Amniotic stem cell (primary cell): ENCODE measurements around the gene TP73.

ENCODE experiments used
- DNase-seq: peaks from one replicate; lab custom pipeline; 2025; lab: John Stamatoyannopoulos, UW

The TP73 gene

GRCh38 chr1:3651930-3652547 is at the start of gene TP73:
TP73 (plus strand) TSS chr1:3652516; CDS start chr1:3682366, 29,850 bp downstream.
- no peak for DNase-seq

- DNase-seq: no peak
Measured at GRCh38 chr1:3603156-3603555, 49.2 kb upstream of the TP73 start.

- no peak for DNase-seq
Measured at GRCh38 chr1:3603571-3604467, 48.5 kb upstream of the TP73 start.

GRCh38 chr1:3604468-3604974 is 47.8 kb upstream of the TP73 start:
- no peak for DNase-seq

GRCh38 chr1:3604997-3605823 is 47.1 kb upstream of the TP73 start:
- DNase-seq: no peak

- DNase-seq: no peak
Measured at GRCh38 chr1:3606779-3607702, 45.3 kb upstream of the TP73 start.

- no peak for DNase-seq
Measured at GRCh38 chr1:3607703-3608065, 44.6 kb upstream of the TP73 start.

GRCh38 chr1:3608154-3608553 is 44.2 kb upstream of the TP73 start:
- no peak for DNase-seq

GRCh38 chr1:3609016-3609768 is 43.1 kb upstream of the TP73 start:
- no peak for DNase-seq

GRCh38 chr1:3609769-3610526 is 42.4 kb upstream of the TP73 start:
- DNase-seq: no peak

GRCh38 chr1:3610527-3611169 is 41.7 kb upstream of the TP73 start:
- DNase-seq: no peak

GRCh38 chr1:3611170-3612019 is 40.9 kb upstream of the TP73 start, which contains the start of gene MEGF6:
MEGF6 (minus strand) TSS chr1:3611508; CDS start chr1:3611268, 240 bp downstream.
- DNase-seq: peak; percentile 21

- DNase-seq: no peak
Measured at GRCh38 chr1:3612123-3612522, 40.2 kb upstream of the TP73 start.

GRCh38 chr1:3614755-3615742 is 37.3 kb upstream of the TP73 start:
- DNase-seq: no peak

- DNase-seq: no peak
Measured at GRCh38 chr1:3616861-3617260, 35.5 kb upstream of the TP73 start.

GRCh38 chr1:3617806-3618345 is 34.4 kb upstream of the TP73 start:
- no peak for DNase-seq

GRCh38 chr1:3618531-3618880 is 33.8 kb upstream of the TP73 start:
- no peak for DNase-seq
